GM12874 (cell line): ENCODE measurements around the gene UBA1.

Experiments used
- TF ChIP-seq, protein P1 (sequence below): IDR thresholded peaks from 2 replicates; pipeline ENCODE4 v1.5.1; 2011; ENCODE audit warnings: low read depth, mild to moderate bottlenecking, control low read depth, low read length, moderate library complexity; ENCODE audit not compliant: insufficient read depth

The UBA1 gene

DNA sequence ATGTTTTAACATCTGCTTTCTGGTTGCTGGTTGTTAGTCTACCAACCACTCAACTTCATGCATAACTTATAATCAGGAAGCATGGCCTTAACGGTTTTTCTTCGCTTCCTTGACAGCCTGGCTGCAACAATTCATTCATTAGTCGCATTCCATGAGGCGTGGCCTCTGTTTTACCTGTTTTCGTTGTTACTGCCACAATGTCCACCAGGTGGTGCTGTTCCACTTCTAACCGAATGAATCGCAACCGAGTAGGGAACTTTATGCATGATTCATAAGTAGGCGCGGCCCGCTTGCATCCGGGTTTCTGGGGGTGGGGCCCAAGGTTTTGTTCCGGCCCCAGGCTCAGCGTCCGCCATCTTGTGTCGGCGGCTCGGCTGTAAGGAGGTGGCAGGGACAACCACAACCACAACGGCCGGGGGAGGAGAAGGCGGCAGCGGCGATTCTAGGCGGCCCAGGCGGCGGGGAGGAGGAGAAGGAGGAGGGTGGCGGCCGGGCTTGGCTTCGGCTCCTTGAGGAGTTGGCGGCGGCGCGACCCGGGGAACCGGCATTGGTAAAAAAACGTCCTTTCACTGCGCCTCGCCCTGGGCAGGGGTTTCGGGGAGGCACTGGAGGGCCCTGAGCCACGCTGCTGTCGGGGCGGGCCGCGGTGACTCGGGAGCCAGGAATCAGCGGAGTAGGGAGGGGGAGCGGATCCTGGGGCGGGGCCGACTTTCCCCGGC, at the start of gene UBA1:
Gene UBA1 (plus strand): TSS at position 355 of the 719 bp plus-strand sequence. CDS start 4,974 bp downstream, outside the sequence.
- TF ChIP-seq, protein P1, sequence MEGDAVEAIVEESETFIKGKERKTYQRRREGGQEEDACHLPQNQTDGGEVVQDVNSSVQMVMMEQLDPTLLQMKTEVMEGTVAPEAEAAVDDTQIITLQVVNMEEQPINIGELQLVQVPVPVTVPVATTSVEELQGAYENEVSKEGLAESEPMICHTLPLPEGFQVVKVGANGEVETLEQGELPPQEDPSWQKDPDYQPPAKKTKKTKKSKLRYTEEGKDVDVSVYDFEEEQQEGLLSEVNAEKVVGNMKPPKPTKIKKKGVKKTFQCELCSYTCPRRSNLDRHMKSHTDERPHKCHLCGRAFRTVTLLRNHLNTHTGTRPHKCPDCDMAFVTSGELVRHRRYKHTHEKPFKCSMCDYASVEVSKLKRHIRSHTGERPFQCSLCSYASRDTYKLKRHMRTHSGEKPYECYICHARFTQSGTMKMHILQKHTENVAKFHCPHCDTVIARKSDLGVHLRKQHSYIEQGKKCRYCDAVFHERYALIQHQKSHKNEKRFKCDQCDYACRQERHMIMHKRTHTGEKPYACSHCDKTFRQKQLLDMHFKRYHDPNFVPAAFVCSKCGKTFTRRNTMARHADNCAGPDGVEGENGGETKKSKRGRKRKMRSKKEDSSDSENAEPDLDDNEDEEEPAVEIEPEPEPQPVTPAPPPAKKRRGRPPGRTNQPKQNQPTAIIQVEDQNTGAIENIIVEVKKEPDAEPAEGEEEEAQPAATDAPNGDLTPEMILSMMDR = peak; percentile 46; the same call in 1 of the 2 replicates

DNA sequence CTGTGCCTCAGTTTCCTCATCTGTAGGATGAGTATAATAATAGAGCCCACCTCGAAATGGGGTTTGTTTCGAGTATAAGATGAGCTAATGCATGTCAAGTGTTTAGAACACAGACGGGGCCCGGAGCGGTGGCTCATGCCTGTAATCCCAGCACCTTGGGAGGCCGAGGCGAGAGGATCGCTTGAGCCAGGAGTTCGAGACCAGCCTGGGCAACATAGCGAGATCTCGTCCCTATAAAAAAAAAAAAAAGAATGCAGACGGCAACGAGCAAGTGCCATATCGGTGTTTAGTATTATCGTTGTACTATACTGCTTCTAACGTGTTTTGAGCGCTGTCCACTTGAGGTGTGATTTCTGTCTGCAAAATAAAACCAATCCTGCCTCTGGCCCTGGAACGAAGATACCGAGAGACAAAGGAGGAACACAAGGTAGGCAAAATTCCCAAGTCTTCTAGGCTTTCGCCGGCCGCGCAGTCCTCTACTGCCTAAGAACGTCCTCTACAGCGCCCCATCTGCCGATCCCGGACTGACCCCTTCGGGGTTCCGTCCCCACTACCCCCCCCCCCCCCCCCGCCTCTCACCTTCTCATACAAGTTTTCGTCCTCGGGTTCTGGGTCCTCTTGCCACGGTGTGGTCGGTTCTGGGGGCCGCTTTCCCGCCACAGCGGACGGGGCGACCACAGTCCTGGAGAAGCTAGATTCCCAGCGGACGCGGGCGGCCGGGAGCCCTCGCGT, 49.6 kb upstream of the UBA1 start:
- TF ChIP-seq, protein P1 = no peak

DNA sequence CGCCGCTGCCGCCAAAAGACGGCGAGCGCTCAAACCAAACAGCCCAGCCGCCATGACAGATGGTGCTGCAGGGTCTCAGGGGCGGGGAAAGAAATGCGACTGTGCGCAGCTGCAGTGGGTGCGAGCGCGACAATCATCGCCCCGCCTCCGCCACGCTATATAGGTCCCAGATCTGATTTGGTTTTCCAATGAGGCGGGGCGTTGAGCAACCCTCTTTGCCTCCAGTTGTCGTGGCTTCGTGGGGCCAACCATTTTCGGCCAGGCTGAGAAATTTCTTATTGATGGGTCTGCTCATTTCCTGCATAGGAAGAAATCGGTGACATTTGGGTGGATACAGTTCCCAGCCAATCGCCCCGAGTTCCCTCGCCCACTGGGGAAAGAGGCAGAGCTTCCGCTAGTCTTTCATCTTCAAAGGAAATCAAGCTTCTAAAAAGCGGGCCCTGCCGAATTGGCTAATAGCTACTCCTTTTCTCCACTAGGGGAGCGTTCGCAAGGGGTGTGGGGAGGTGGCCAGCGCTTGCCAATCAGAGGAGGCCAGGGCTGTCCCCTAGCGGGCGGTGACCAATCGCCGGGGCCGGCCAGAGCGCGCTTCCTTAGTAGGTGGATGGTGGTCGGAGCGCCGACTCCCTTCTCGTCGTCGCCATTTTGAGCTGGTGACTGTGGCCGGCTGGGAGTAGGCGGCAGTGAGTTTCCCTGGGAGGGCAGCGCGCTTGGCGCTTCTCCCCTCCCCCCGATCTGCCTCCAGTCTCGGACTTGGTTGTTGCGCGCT, 48.8 kb upstream of the UBA1 start, which contains the start of the genes NDUFB11 and RBM10:
Gene NDUFB11 (minus strand): TSS at position 77 of the 769 bp plus-strand sequence. CDS start 23 bp downstream, at position 54.
Gene RBM10 (plus strand): TSS at position 596 of the 769 bp plus-strand sequence. CDS start 2,261 bp downstream, outside the sequence.
- TF ChIP-seq, protein P1 = peak; percentile 58

DNA sequence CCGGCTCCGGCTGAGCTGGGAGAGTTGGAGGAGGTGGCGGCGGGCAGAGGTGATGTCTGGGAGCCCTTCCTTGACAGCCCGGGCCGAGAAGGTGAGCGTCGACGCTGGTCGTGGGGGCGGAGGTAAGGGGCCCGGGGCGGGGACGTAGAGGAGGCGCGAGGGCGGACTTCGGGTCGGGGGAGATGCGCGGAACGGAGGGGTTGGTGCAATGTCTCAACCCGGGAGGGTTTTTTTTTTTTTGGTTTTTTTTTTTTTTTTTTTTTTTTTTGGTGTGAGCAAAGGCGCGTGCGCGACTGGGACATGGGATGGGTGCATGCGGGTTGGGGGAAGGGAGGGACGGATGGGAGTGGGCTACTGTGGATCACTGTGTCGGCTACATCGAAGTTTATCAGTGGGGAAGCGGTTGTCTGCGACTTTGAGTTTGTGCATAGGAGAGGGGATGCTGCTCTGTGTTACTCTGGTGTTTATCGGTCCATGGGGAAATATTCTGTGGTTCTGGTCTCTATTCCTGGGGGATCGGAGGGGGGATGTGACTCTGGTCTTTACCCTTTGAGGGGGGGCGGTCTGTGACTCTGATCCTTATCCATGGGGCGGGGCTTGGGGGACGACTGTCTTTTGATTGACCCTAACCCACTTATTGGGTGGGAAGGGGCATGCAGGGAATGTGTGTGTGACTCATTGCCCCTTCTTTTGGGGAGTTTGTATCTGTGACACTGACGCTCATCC, 48.1 kb upstream of the UBA1 start:
- TF ChIP-seq, protein P1 = no peak

DNA sequence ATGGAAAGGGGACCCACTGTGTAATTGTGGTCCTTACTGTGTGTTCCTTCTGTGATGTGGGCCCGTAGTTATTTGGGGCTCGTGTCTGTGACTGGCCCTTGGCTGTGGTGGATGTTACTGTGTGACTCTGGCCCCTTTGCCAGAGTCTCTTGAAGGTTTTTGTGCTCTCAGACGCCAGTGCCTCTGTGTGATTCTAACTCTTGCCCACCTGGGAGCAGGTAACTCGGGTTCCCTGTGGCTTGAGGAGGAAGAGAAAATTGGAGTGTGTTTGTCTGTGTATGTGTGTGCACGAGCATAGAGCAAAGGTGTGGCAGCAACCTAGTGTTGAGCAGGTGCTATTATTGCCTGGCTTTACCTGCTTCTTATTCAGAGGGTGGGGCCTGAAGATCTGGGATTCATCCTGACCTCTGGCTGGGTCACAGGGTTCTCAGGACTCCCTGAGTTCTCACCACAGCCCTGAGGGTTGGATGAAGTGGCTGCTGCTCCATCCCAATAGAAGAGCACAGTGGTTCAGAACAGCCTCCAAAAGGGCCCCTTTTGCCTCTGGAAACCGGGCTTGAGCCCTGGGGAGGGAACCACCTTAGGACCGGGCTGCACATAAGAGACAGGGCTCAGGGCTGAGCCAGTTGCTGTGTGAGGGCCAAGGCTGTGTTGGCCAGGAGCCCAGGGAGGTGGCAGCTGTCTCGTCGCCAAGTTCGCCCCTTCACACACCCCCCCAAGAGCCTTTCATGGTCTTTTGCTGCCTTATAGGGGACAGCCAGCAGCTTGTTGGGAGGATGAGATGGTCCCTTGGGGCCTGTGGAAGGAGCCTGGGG, 47.3 kb upstream of the UBA1 start:
- TF ChIP-seq, protein P1 = no peak
